ENCODE data around the gene KRTAP10-3. TPM values are rescaled to one million over a fixed set of nuclear protein-coding genes. Genes with fewer than 3 reads are reported as not detected.
A peak's percentile ranks its signal among the peaks of the same experiment; 100 is the strongest.

KRTAP10-3 gene
- total and polyA plus RNA-seq, 2 of the 13 experiments (the other 11 are each of a cell fraction or from before 2014, with no cell fraction given) = not detected

GRCh38 chr21:44517175-44517899 lies 41.3 kb downstream of the KRTAP10-3 start (continued):
- TF ChIP-seq ZNF574 (CRISPR knock-in tag; IDR thresholded peaks at IDR 0.05) = 0 out of 2 replicates have a peak, but pooled peaks have one; percentile 26
- TF ChIP-seq CTCF (CRISPR knock-in tag; IDR thresholded peaks at IDR 0.05) = no peak
- TF ChIP-seq KMT2A (CRISPR knock-in tag; IDR thresholded peaks at IDR 0.05) = no peak
- no peak for TF ChIP-seq ZNF773 (CRISPR knock-in tag; IDR thresholded peaks at IDR 0.05; ENCODE audit: borderline replicate concordance)
- TF ChIP-seq SCMH1 (CRISPR knock-in tag; IDR thresholded peaks at IDR 0.05; ENCODE audit: borderline replicate concordance) = no peak
- no peak for TF ChIP-seq ZNF850 (CRISPR knock-in tag; conservative IDR thresholded peaks at IDR 0.05)
- 0 out of 2 replicates have a peak, but pooled peaks have one; percentile 18 for TF ChIP-seq ELF3 (CRISPR knock-in tag; IDR thresholded peaks at IDR 0.05)
- TF ChIP-seq ZNF800 (CRISPR knock-in tag; IDR thresholded peaks at IDR 0.05) = no peak
- TF ChIP-seq ZNF296 (CRISPR knock-in tag; conservative IDR thresholded peaks at IDR 0.05) = no peak
- TF ChIP-seq KAT7 (CRISPR knock-in tag; IDR thresholded peaks at IDR 0.05; ENCODE audit: borderline replicate concordance) = no peak
- TF ChIP-seq GTF3A (CRISPR knock-in tag; conservative IDR thresholded peaks at IDR 0.05) = no peak
- TF ChIP-seq HIVEP1 (CRISPR knock-in tag; IDR thresholded peaks at IDR 0.05) = no peak
- no peak for TF ChIP-seq ZBTB34 (CRISPR knock-in tag; IDR thresholded peaks at IDR 0.05)
- no peak for TF ChIP-seq ZNF143 (CRISPR knock-in tag; IDR thresholded peaks at IDR 0.05)
- TF ChIP-seq ZNF768 (CRISPR knock-in tag; IDR thresholded peaks at IDR 0.05) = no peak
- TF ChIP-seq PRDM10 (CRISPR knock-in tag; IDR thresholded peaks at IDR 0.05; ENCODE audit: low read depth) = no peak
- no peak for TF ChIP-seq RFXANK (CRISPR knock-in tag; IDR thresholded peaks at IDR 0.05)
- TF ChIP-seq ZNF136 (CRISPR knock-in tag; IDR thresholded peaks at IDR 0.05; ENCODE audit: low read depth) = no peak
